Measurements from ENCODE around the gene SS18. TPM values are rescaled to one million over a fixed set of nuclear protein-coding genes. Genes with fewer than 3 reads are reported as not detected.

Gene SS18
- total RNA-seq, 1 experiment from 2014 or later = 92.0 TPM

- no peak for DNase-seq (ENCODE audit: low spot score)
These were observed 18.7 kb downstream of the SS18 start for GRCh38 chr18:26071725-26072124.

GRCh38 chr18:26071020-26071419, 19.4 kb downstream of the SS18 start:
- no peak for DNase-seq (ENCODE audit: low spot score)

GRCh38 chr18:26059357-26059756, 31.1 kb downstream of the SS18 start:
- no peak for DNase-seq (ENCODE audit: low spot score)

- DNase-seq (ENCODE audit: low spot score) = no peak
These were observed 33.1 kb downstream of the SS18 start for GRCh38 chr18:26057344-26057773.

- DNase-seq (ENCODE audit: low spot score) = no peak
These were observed 34.1 kb downstream of the SS18 start for GRCh38 chr18:26056291-26056690.

- no peak for DNase-seq (ENCODE audit: low spot score)
These were observed 37.9 kb downstream of the SS18 start for GRCh38 chr18:26052505-26052904.

- no peak for DNase-seq (ENCODE audit: low spot score)
These were observed 38.6 kb downstream of the SS18 start for GRCh38 chr18:26051843-26052242.

GRCh38 chr18:26046419-26047077, 43.9 kb downstream of the SS18 start:
- DNase-seq (ENCODE audit: low spot score) = no peak

- DNase-seq (ENCODE audit: low spot score) = no peak
These were observed 45.6 kb downstream of the SS18 start for GRCh38 chr18:26044807-26045206.

- DNase-seq (ENCODE audit: low spot score) = no peak
These were observed 50.3 kb downstream of the SS18 start for GRCh38 chr18:26040051-26040656.

GRCh38 chr18:26039203-26039602, 51.2 kb downstream of the SS18 start:
- no peak for DNase-seq (ENCODE audit: low spot score)

GRCh38 chr18:26036635-26037034, 53.8 kb downstream of the SS18 start:
- DNase-seq (ENCODE audit: low spot score) = no peak

GRCh38 chr18:26034850-26035497, 55.4 kb downstream of the SS18 start:
- DNase-seq (ENCODE audit: low spot score) = no peak

- DNase-seq (ENCODE audit: low spot score) = no peak
These were observed 67.8 kb downstream of the SS18 start for GRCh38 chr18:26022585-26022984.

- no peak for DNase-seq (ENCODE audit: low spot score)
These were observed 69.2 kb downstream of the SS18 start for GRCh38 chr18:26021061-26021754.

- DNase-seq (ENCODE audit: low spot score) = peak; percentile 20
These were observed 72.5 kb downstream of the SS18 start for GRCh38 chr18:26017929-26018328.

GRCh38 chr18:26014462-26014861, 76.0 kb downstream of the SS18 start:
- no peak for DNase-seq (ENCODE audit: low spot score)

GRCh38 chr18:26008619-26009018, 81.8 kb downstream of the SS18 start:
- DNase-seq (ENCODE audit: low spot score) = no peak

GRCh38 chr18:26008096-26008495, 82.3 kb downstream of the SS18 start:
- DNase-seq (ENCODE audit: low spot score) = no peak

GRCh38 chr18:26005950-26006349, 84.5 kb downstream of the SS18 start:
- no peak for DNase-seq (ENCODE audit: low spot score)

- DNase-seq (ENCODE audit: low spot score) = no peak
These were observed 85.6 kb downstream of the SS18 start for GRCh38 chr18:26004832-26005231.

- DNase-seq (ENCODE audit: low spot score) = no peak
These were observed 86.6 kb downstream of the SS18 start for GRCh38 chr18:26003817-26004216.

GRCh38 chr18:26003356-26003755, 87.1 kb downstream of the SS18 start:
- DNase-seq (ENCODE audit: low spot score) = no peak
